K562 (cell line): Measurements from ENCODE around the gene GREB1. TPM values are rescaled to one million over a fixed set of nuclear protein-coding genes. Genes with fewer than 3 reads are reported as not detected.
A peak's percentile ranks its signal among the peaks of the same experiment; 100 is the strongest.

ENCODE experiments used
- CREM ChIP-seq: IDR thresholded peaks from 2 replicates; pipeline ENCODE4 v1.6.1; 2014; ENCODE audit warnings: antibody characterized with exemption, low read depth
- CTBP1 ChIP-seq: fragments of 450-650 bp; IDR thresholded peaks from 2 replicates; pipeline ENCODE4 v1.6.1; 2016; ENCODE audit warnings: borderline replicate concordance
- DACH1 ChIP-seq: fragments of 450-650 bp; IDR thresholded peaks from 2 replicates; pipeline ENCODE4 v1.6.1; 2018; ENCODE audit not compliant: partially characterized antibody
- FOXK2 ChIP-seq, 2 experiments: fragments of 450-650 bp; IDR thresholded peaks in 1 of 2; conservative IDR thresholded peaks in 1 of 2; 2 replicates each; pipeline ENCODE4 v1.6.1; 2016; ENCODE audit warnings: low read depth in 2 of 2, mild to moderate bottlenecking in 1 of 2
- MECOM ChIP-seq: fragments of 250-450 bp; sonication (Bioruptor Pico); IDR thresholded peaks from 2 replicates; pipeline ENCODE4 v1.8.0; 2022; ENCODE audit warnings: inconsistent platforms
- MEIS2 ChIP-seq: fragments of 450-650 bp; IDR thresholded peaks from 2 replicates; pipeline ENCODE4 v1.6.1; 2014; ENCODE audit warnings: mild to moderate bottlenecking; ENCODE audit not compliant: partially characterized antibody
- NRF1 ChIP-seq, 2 experiments: fragments of 450-650 bp; IDR thresholded peaks in 1 of 2; conservative IDR thresholded peaks in 1 of 2; 2 replicates each; pipeline ENCODE4 v1.6.1; 2014; ENCODE audit warnings: mild to moderate bottlenecking in 2 of 2
- POLR2B ChIP-seq: fragments of 450-650 bp; IDR thresholded peaks from 2 replicates; pipeline ENCODE4 v1.6.1; 2018; ENCODE audit warnings: low read depth; ENCODE audit not compliant: partially characterized antibody
- PRDM10 ChIP-seq: fragments of 450-650 bp; IDR thresholded peaks from 2 replicates; pipeline ENCODE4 v1.6.1; 2018; ENCODE audit not compliant: partially characterized antibody
- SPI1 ChIP-seq: IDR thresholded peaks from 2 replicates; pipeline ENCODE4 v1.6.1; 2011; ENCODE audit warnings: low read depth, low read length, control low read depth, borderline replicate concordance
- STAG1 ChIP-seq: sonication (generic); formaldehyde crosslinking; IDR thresholded peaks from 2 replicates; pipeline ENCODE4 v1.5.0; 2020; ENCODE audit warnings: missing genetic modification reagents, borderline replicate concordance
- TFAM ChIP-seq: fragments of 250-450 bp; sonication (Bioruptor Pico); conservative IDR thresholded peaks from 2 replicates; pipeline ENCODE4 v1.5.0; 2021; ENCODE audit warnings: mild to moderate bottlenecking, moderate library complexity
- TFAP4 ChIP-seq: sonication (generic); formaldehyde crosslinking; IDR thresholded peaks from 2 replicates; pipeline ENCODE4 v1.8.0; 2022; ENCODE audit warnings: missing genetic modification reagents, mild to moderate bottlenecking, moderate library complexity, borderline replicate concordance
- YY1 ChIP-seq, 3 experiments: IDR thresholded peaks; 2 replicates each; pipeline ENCODE4 v1.6.1; 2011; ENCODE audit warnings: low read length in 2 of 3, mild to moderate bottlenecking in 2 of 3, moderate library complexity in 2 of 3, borderline replicate concordance in 1 of 3, control low read depth in 1 of 3, low read depth in 1 of 3; ENCODE audit not compliant: insufficient read depth in 3 of 3, insufficient replicate concordance in 2 of 3, control insufficient read depth in 1 of 3, insufficient read length in 1 of 3; ENCODE audit errors: extremely low read depth in 1 of 3
- ZNF3 ChIP-seq: fragments of 250-450 bp; sonication (Bioruptor Pico); IDR thresholded peaks from 2 replicates; pipeline ENCODE4 v1.5.0; 2021; ENCODE audit warnings: mild to moderate bottlenecking, moderate library complexity
- polyA plus RNA-seq, 8 experiments: library from polyadenylated mRNA; depleted of rRNA in 4 of 8; stranded (reverse) in 5 of 8; unstranded in 3 of 8; fragments of >200 nt; fragmentation: Nextera tagmentation in 2 of 8; fragmentation: Illumina TruSeq in 1 of 8; extraction: Ambion mirVana in 2 of 8; extraction: Trizol in 1 of 8; gene quantifications; 2 replicates each; pipeline versions ENCODE4 v1.2.1 to v1.2.3, GENCODE V29; 2011 to 2014; ENCODE audit warnings: inconsistent platforms in 1 of 8, missing spikeins in 1 of 8
- total RNA-seq, 7 experiments: library from RNA; depleted of rRNA in 6 of 7; stranded (reverse); fragments of >200 nt in 6 of 7; fragmentation: Illumina TruSeq in 2 of 7; extraction: Trizol in 2 of 7; gene quantifications; 2 replicates each; pipeline versions ENCODE4 v1.2.1 to v1.2.3, GENCODE V29; 2011 to 2021; ENCODE audit warnings: low replicate concordance in 1 of 7
- TF ChIP-seq, protein P1 (sequence below): fragments of 200-800 bp; sonication (Bioruptor generic); IDR thresholded peaks from 2 replicates; pipeline ENCODE4 v1.6.1; 2017; ENCODE audit warnings: missing genetic modification characterization, missing compliant biosample characterization
- TF ChIP-seq, protein P2 (sequence below), 2 experiments: IDR thresholded peaks; 2 replicates each; pipeline ENCODE4 v1.6.1; 2012; ENCODE audit warnings: improper control_type of control experiment in 2 of 2, low read depth in 2 of 2, low read length in 2 of 2, borderline replicate concordance in 1 of 2

The GREB1 gene
- total and polyA plus RNA-seq, 9 of the 15 experiments (the other 6 are each of a cell fraction or from before 2014, with no cell fraction given) = 0.04 to 0.86 (median 0.10) TPM; not detected in 1

- TF ChIP-seq PRDM10 (peak; percentile 5), CREM (no peak), MEIS2 (peak; percentile 44), SPI1 (peak; percentile 87), ZNF3 (no peak), DACH1 (peak; percentile 71), MECOM (CRISPR knock-in tag) (no peak), CTBP1 (peak; percentile 67; the same call in 1 of the 2 replicates), YY1 (IDR thresholded peaks at IDR 0.05; ENCODE audit: borderline replicate concordance in 1 of 3, control insufficient read depth in 1 of 3, extremely low read depth in 1 of 3, insufficient read depth in 3 of 3, insufficient read length in 1 of 3, insufficient replicate concordance in 2 of 3, low read depth in 1 of 3, low read length in 2 of 3) (peak in 1 of 3 experiments; percentile 19), TFAP4 (CRISPR knock-in tag) (peak; percentile 64; the same call in 1 of the 2 replicates), FOXK2 (conservative IDR thresholded peaks at IDR 0.05 in 1 of 2, IDR thresholded peaks at IDR 0.05 in 1 of 2; ENCODE audit: low read depth in 2 of 2) (peak; percentile 50 to 60; a peak in 3 of 4 replicates), NRF1 (conservative IDR thresholded peaks at IDR 0.05 in 1 of 2, IDR thresholded peaks at IDR 0.05 in 1 of 2) (peak in 1 of 2 experiments; percentile 31; a peak in 1 of 4 replicates), POLR2B (no peak), TFAM (no peak), STAG1 (no peak; the same call in 1 of the 2 replicates)
- TF ChIP-seq, protein P1, sequence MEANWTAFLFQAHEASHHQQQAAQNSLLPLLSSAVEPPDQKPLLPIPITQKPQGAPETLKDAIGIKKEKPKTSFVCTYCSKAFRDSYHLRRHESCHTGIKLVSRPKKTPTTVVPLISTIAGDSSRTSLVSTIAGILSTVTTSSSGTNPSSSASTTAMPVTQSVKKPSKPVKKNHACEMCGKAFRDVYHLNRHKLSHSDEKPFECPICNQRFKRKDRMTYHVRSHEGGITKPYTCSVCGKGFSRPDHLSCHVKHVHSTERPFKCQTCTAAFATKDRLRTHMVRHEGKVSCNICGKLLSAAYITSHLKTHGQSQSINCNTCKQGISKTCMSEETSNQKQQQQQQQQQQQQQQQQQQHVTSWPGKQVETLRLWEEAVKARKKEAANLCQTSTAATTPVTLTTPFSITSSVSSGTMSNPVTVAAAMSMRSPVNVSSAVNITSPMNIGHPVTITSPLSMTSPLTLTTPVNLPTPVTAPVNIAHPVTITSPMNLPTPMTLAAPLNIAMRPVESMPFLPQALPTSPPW (CRISPR knock-in tag) = peak; percentile 42; the same call in 1 of the 2 replicates
- TF ChIP-seq, protein P2, sequence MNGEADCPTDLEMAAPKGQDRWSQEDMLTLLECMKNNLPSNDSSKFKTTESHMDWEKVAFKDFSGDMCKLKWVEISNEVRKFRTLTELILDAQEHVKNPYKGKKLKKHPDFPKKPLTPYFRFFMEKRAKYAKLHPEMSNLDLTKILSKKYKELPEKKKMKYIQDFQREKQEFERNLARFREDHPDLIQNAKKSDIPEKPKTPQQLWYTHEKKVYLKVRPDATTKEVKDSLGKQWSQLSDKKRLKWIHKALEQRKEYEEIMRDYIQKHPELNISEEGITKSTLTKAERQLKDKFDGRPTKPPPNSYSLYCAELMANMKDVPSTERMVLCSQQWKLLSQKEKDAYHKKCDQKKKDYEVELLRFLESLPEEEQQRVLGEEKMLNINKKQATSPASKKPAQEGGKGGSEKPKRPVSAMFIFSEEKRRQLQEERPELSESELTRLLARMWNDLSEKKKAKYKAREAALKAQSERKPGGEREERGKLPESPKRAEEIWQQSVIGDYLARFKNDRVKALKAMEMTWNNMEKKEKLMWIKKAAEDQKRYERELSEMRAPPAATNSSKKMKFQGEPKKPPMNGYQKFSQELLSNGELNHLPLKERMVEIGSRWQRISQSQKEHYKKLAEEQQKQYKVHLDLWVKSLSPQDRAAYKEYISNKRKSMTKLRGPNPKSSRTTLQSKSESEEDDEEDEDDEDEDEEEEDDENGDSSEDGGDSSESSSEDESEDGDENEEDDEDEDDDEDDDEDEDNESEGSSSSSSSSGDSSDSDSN (IDR thresholded peaks at IDR 0.05; ENCODE audit: borderline replicate concordance in 1 of 2, low read depth in 2 of 2, low read length in 2 of 2) = 0 out of 4 replicates have a peak, but pooled peaks of 1 of the 2 experiments have one; percentile 39
Observed at GRCh38 chr2:11688222-11689069, 154.6 kb downstream of the GREB1 start (continued).
